Stomach (tissue), 19 donors: ENCODE measurements around the gene KRT24. TPM values are rescaled to one million over a fixed set of nuclear protein-coding genes. Genes with fewer than 3 reads are reported as not detected.
"Not testable (repeated sequence)": the region's sequence is repeated elsewhere in the genome, so short reads cannot be mapped to it uniquely, and the experiment has no call there.

Source experiments
- DNase-seq, 2 donors: peaks; one replicate each; pipeline versions ENCODE4 v3.0.0 to v3.0.0-alpha.2; 2013 to 2019
- H3K27ac ChIP-seq, 5 donors: fragments of 200-600 bp in 4 of 5; sonication (generic) in 4 of 5; one replicate each; pipeline ENCODE4 v1.5.1; 2013 to 2019; ENCODE audit warnings: mild to moderate bottlenecking in 1 of 5, moderate library complexity in 1 of 5
- H3K27me3 ChIP-seq, 3 donors: fragments of 200-600 bp; sonication (generic); one replicate each; pipeline ENCODE4 v1.5.1; 2017 to 2019; ENCODE audit warnings: mixed run types in 1 of 3
- H3K36me3 ChIP-seq, 4 donors: fragments of 200-600 bp; sonication (generic); 1 replicate in 3 of 4; 2 replicates in 1 of 4; pipeline ENCODE4 v1.5.1; 2016 to 2019
- H3K4me1 ChIP-seq, 4 donors: fragments of 200-600 bp; sonication (generic); one replicate each; pipeline ENCODE4 v1.5.1; 2016 to 2019
- H3K4me3 ChIP-seq, 4 donors: fragments of 200-600 bp; sonication (generic) in 3 of 4; one replicate each; pipeline ENCODE4 v1.5.1; 2016 to 2019; ENCODE audit warnings: mild to moderate bottlenecking in 1 of 4
- H3K9me3 ChIP-seq, 4 donors: fragments of 200-600 bp; sonication (generic); one replicate each; pipeline ENCODE4 v1.5.1; 2016 to 2019
- EP300 ChIP-seq: sonication (generic); formaldehyde crosslinking; IDR thresholded peaks from one replicate; pipeline ENCODE4 v1.6.1; 2017; ENCODE audit warnings: antibody characterized with exemption
- POLR2A ChIP-seq, 4 donors: fragments of 450-650 bp; IDR thresholded peaks; one replicate each; pipeline ENCODE4 v1.6.1; 2016; ENCODE audit warnings: antibody characterized with exemption in 4 of 4, control low read depth in 2 of 4, mild to moderate bottlenecking in 1 of 4, moderate library complexity in 1 of 4
- POLR2AphosphoS5 ChIP-seq, 3 donors: sonication (generic); formaldehyde crosslinking; IDR thresholded peaks; one replicate each; pipeline ENCODE4 v1.6.1; 2016; ENCODE audit warnings: antibody characterized with exemption in 3 of 3
- WGBS, 5 donors: extraction: QIAGEN DNeasy Blood & Tissue Kit in 3 of 5; methylation state at CpG; one replicate each; pipeline versions ENCODE4 v1.1.5 to v1.1.7; 2013 to 2018; 5-methylcytosine and 5-hydroxymethylcytosine counted together
- intact Hi-C: fragments of 100-400 bp; cut with DNase I; formaldehyde crosslinking; loops from one replicate; pipeline ENCODE4 v1.15.1; 2023; ENCODE audit warnings: low total_unique reads
- long read RNA-seq, 10 donors: transcript quantifications; one replicate each; lab custom pipeline, GENCODE V29; 2026
- polyA plus RNA-seq, 3 donors: library from polyadenylated mRNA; stranded (reverse); fragments of 200-250 nt; gene quantifications; one replicate each; pipeline ENCODE4 v1.2.3, GENCODE V29; 2013
- total RNA-seq, 5 donors: library from RNA; depleted of rRNA; stranded (reverse); fragments of >200 nt; gene quantifications; one replicate each; pipeline versions ENCODE4 v1.1.0 to v1.2.3, GENCODE V29; 2014 to 2016
- TF ChIP-seq, protein P1 (sequence below), 7 experiments: fragments of 450-650 bp in 4 of 7; fragments of 200-600 bp in 3 of 7; sonication (generic) in 3 of 7; IDR thresholded peaks; one replicate each; pipeline ENCODE4 v1.5.1; 2016 to 2019; ENCODE audit warnings: antibody characterized with exemption in 7 of 7, control low read depth in 2 of 7, mild to moderate bottlenecking in 1 of 7
- donor health status: healthy with polysubstance abuse.
- donor health status: Bipolar disorder and iron deficiency.
- donor health status: healthy.

KRT24 gene
- 1 to 10 TPM in 1 of 5 donors, under 1 TPM in 1, not detected in 3; 0.58 to 1.8 TPM for total RNA-seq
- 10 to 100 TPM in 1 of 3 donors, under 1 TPM in 1, not detected in 1; 0.56 to 30.4 TPM for polyA plus RNA-seq
- long read RNA-seq, donor 1, result 0 reads
- long read RNA-seq, donor 2, result 0 reads
- long read RNA-seq, donor 3, result 0 reads
- long read RNA-seq, donor 4, result 0 reads
- long read RNA-seq, donor 5, result 0 reads
- long read RNA-seq, donor 6, result 0 reads
- long read RNA-seq, donor 7, result 0 reads
- long read RNA-seq, donor 8, result 0 reads
- long read RNA-seq, donor 9, result 0 reads
- long read RNA-seq, donor 10, result 0 reads

GRCh38 chr17:40703652-40704051 is at the start of gene KRT24:
KRT24 (minus strand) TSS chr17:40703752; CDS start chr17:40703693, 59 bp downstream.
- intact Hi-C loops, result no loop called here
- no peak within 1 kb of the TSS for H3K27ac ChIP-seq
- no peaks in the 10 kb centered on the region for H3K36me3 ChIP-seq
- no peak for TF ChIP-seq POLR2A (IDR thresholded peaks at IDR 0.05)
- no peak for TF ChIP-seq POLR2AphosphoS5 (IDR thresholded peaks at IDR 0.05)
- no peak for DNase-seq
- WGBS, 5 donors, result 53 to 87% (median 77%) methylated on average over 7 of the region's 7 CpGs
- H3K4me1 ChIP-seq, result peaks cover 0 to 6% (median 0%) of the 10 kb centered on the region in 4 donors
- H3K4me3 ChIP-seq, result no peak within 1 kb of the TSS
- peaks cover 0 to 15% (median 0%) of the 10 kb centered on the region in 3 donors for H3K27me3 ChIP-seq
- no peaks in the 10 kb centered on the region for H3K9me3 ChIP-seq

GRCh38 chr17:40751065-40751464 is 47.5 kb upstream of the KRT24 start:
- WGBS, 5 donors, result 84 to 90% (median 85%) methylated on average over 14 of the region's 14 CpGs
- Histone ChIP-seq H3K9me3 (peaks cover 0 to 4% (median 0%) of the 10 kb centered on the region in 4 donors), H3K27ac (no peak overlapping the region), H3K27me3 (peaks cover 0 to 23% (median 7%) of the 10 kb centered on the region in 3 donors), H3K4me1 (no peaks in the 10 kb centered on the region), H3K36me3 (no peaks in the 10 kb centered on the region), H3K4me3 (no peak overlapping the region)
- no peak for TF ChIP-seq POLR2AphosphoS5 (IDR thresholded peaks at IDR 0.05)
- TF ChIP-seq POLR2A (IDR thresholded peaks at IDR 0.05), result no peak
- TF ChIP-seq EP300, result no peak
- TF ChIP-seq, protein P1, sequence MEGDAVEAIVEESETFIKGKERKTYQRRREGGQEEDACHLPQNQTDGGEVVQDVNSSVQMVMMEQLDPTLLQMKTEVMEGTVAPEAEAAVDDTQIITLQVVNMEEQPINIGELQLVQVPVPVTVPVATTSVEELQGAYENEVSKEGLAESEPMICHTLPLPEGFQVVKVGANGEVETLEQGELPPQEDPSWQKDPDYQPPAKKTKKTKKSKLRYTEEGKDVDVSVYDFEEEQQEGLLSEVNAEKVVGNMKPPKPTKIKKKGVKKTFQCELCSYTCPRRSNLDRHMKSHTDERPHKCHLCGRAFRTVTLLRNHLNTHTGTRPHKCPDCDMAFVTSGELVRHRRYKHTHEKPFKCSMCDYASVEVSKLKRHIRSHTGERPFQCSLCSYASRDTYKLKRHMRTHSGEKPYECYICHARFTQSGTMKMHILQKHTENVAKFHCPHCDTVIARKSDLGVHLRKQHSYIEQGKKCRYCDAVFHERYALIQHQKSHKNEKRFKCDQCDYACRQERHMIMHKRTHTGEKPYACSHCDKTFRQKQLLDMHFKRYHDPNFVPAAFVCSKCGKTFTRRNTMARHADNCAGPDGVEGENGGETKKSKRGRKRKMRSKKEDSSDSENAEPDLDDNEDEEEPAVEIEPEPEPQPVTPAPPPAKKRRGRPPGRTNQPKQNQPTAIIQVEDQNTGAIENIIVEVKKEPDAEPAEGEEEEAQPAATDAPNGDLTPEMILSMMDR (IDR thresholded peaks at IDR 0.05), result no peak
- no peak for DNase-seq
- intact Hi-C loops, result no loop called here

GRCh38 chr17:40750391-40750790 is 46.8 kb upstream of the KRT24 start:
- Histone ChIP-seq H3K27me3 (peaks cover 0 to 26% (median 7%) of the 10 kb centered on the region in 3 donors), H3K9me3 (peaks cover 0 to 4% (median 0%) of the 10 kb centered on the region in 4 donors), H3K27ac (no peak overlapping the region), H3K4me3 (no peak overlapping the region), H3K4me1 (no peaks in the 10 kb centered on the region), H3K36me3 (no peaks in the 10 kb centered on the region)
- WGBS, 5 donors, result 70 to 89% (median 86%) methylated on average over 6 of the region's 6 CpGs
- no peak for DNase-seq
- TF ChIP-seq, protein P1 (IDR thresholded peaks at IDR 0.05), result no peak
- TF ChIP-seq POLR2A (IDR thresholded peaks at IDR 0.05) (no peak), EP300 (no peak), POLR2AphosphoS5 (IDR thresholded peaks at IDR 0.05) (no peak)
- intact Hi-C loops, result no loop called here

DNA sequence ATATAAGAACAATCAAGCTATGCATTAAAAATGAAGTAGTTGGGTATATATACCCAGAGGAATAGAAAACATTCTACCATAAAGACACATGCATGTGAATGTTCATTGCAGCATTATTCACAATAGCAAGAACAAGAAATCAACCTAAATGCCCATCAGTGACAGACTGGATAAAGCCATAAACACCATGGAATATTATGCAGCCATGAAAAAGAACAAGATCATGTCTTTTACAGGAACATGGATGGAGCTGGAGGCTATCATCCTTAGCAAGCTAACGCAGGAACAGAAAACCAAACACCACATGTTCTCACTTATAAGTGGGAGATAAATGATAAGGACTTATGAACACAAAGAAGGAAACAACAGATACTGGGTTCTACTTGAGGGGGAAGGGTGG is 45.1 kb upstream of the KRT24 start:
- WGBS, 5 donors, result 70 to 80% (median 76%) methylated on average over 1 of the region's 1 CpG

GRCh38 chr17:40738553-40738952 is 35.0 kb upstream of the KRT24 start:
- Histone ChIP-seq H3K9me3 (peaks cover 0 to 13% (median 11%) of the 10 kb centered on the region in 4 donors), H3K27me3 (peaks cover 0 to 36% (median 0%) of the 10 kb centered on the region in 3 donors), H3K36me3 (no peaks in the 10 kb centered on the region), H3K4me3 (no peak overlapping the region), H3K27ac (no peak overlapping the region), H3K4me1 (no peaks in the 10 kb centered on the region)
- 44 to 59% (median 55%) methylated on average over 4 of the region's 4 CpGs for WGBS, 5 donors
- TF ChIP-seq POLR2A (IDR thresholded peaks at IDR 0.05), result no peak
- TF ChIP-seq, protein P1 (IDR thresholded peaks at IDR 0.05), result no peak
- TF ChIP-seq EP300, result no peak
- TF ChIP-seq POLR2AphosphoS5 (IDR thresholded peaks at IDR 0.05), result no peak
- DNase-seq, result no peak
- intact Hi-C loops, result no loop called here

More for the DNA sequence above, 45.1 kb upstream of the KRT24 start:
- H3K4me1 ChIP-seq, DNase-seq, H3K4me3 ChIP-seq, intact Hi-C loops, H3K27ac ChIP-seq, H3K9me3 ChIP-seq, H3K36me3 ChIP-seq: not testable (repeated sequence)
- H3K27me3 ChIP-seq, result peaks cover 0 to 39% (median 7%) of the 10 kb centered on the region in 3 donors
